GM19463 (cell line): ENCODE data around the gene SLC25A29.
A peak's percentile ranks its signal among the peaks of the same experiment; 100 is the strongest.
"Not testable (repeated sequence)": the region's sequence is repeated elsewhere in the genome, so short reads cannot be mapped to it uniquely, and the experiment has no call there.

Experiments used
- ATAC-seq: cut with Tn5 transposase; IDR thresholded peaks from one replicate; pipeline ENCODE4 v1.9.1; 2021; ENCODE audit warnings: mild to moderate bottlenecking, moderate library complexity; ENCODE audit not compliant: unreplicated experiment

SLC25A29 gene

GRCh38 chr14:100283984-100284881 lies 22.0 kb downstream of the SLC25A29 start:
- ATAC-seq, result no peak

DNA sequence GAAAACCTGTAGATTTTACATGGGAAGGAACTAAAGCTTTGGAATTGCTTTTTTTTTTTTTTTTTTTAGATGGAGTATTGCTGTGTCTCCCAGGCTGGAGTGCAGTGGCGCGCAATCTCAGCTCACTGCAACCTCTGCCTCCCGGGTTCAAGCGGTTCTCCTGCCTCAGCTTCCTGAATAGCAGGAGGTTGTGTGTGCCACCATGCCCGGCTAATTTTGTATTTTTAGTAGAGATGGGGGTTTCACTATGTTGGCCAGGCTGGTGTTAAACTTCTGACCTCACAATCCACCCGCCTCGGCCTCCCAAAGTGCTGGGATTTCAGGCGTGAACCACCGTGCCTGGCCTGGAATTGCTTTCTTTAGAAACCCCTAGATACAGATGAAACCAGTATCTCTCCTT lies 22.8 kb downstream of the SLC25A29 start:
- not testable (repeated sequence) for ATAC-seq

DNA sequence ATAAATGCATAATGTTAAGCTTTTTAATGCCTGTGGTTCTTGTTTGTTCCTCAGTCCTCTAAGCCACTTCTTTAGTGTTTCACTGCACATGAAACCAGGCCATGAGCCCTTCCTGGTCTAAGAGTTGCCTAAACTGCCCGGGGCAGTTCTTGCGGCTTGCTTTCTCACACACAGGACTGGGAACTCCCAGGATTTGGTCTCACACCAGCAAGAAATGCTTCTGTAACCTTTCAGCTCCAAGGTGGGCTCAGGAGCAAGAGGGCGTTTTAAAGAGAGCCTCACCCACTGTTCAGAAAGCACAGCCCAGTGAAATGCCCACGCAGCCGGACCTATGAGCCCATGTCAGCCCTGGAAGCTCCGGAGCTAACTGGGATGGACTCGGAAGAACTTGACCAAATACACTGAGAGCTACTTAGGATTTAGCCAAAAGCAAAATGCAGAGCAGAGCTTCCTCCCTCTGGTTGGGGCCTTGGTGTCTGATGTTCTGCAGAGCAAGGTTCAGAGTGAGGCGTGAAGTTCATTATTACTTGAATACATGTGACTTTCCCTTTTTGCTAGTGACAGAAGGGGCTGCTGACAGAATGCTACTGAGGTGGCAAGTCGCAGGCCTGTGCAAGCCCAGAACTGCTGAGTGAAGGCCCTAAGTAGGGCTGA lies 23.4 kb downstream of the SLC25A29 start:
- no peak for ATAC-seq

GRCh38 chr14:100282083-100282350 lies 24.2 kb downstream of the SLC25A29 start:
- no peak for ATAC-seq

DNA sequence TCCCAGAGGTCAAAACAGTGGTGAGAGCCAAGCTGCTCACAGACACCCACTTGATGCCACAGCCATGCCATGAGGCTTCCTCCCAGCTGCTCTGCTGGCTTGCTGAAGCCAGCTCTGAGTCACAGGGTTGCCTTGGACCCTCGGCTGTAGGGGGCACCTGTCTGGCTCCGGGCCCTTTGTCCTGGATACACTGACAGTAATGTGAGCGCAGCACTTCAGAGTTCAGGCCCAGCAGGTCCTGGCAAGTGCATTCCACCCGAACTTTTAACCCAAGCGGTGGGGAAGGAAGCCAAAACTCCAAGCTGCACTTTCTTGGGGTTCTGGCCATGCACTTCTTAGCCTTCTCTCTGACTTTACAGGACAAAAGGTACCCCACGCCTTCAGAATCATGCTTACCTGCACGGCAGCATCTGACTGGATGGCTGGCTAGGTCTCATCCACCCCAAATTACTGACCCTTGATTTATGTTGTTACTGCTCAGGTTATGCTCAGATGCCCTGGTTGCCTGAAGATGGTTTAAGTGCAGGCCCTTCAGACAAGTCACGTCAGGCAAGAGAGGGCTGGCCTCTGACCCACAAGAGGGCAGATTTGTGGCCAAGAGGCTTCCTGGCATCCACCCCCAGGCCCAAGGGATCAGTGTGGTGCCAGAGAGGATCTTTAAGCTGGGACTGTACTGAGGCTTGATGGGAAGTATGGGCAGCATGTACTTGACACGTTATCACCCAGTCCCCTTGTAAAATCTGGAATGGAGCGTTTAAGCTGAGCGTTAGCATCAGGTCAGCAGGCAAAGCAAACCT lies 24.8 kb downstream of the SLC25A29 start:
- ATAC-seq, result no peak

GRCh38 chr14:100279563-100279962 lies 26.7 kb downstream of the SLC25A29 start:
- no peak for ATAC-seq

DNA sequence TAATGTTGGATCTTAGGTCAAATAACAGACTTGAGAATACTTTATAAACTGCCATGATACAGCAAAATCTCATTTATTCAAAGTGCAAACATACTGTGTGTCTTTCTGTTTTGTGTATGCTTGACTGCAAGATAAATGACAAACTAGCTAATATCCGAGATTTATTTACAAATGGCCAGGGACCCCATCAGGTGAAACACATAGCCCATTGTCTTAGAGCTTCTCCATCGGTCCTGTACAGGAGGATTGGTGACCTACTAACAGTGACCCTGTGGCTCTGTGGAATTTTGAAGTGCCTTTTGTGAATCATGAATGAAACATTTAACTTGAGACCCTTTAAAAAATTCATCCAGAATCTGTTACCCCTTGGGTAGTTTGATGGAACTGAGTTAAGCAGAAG lies 27.1 kb downstream of the SLC25A29 start:
- no peak for ATAC-seq

GRCh38 chr14:100278702-100279101 lies 27.5 kb downstream of the SLC25A29 start:
- peak; percentile 56 for ATAC-seq

DNA sequence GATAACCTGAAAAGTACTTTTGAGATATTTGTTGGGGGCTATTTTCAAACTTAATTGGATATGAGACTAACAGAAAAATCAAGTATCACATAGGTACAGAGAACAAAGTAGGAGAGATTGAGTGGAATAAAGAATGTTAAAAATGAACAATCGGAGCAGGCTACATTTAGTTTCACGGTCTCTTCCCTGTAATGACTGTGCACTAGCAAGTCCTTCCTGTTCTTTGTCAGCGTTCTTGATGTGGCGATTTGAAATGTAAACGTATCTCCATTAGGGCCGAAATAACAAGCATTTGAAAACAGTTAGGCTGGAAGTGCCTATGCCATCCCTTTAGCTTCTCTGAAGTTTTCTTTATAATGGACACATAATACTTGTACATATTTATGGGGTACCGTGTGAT lies 31.0 kb downstream of the SLC25A29 start:
- no peak for ATAC-seq

GRCh38 chr14:100274250-100274649 lies 32.0 kb downstream of the SLC25A29 start:
- no peak for ATAC-seq

DNA sequence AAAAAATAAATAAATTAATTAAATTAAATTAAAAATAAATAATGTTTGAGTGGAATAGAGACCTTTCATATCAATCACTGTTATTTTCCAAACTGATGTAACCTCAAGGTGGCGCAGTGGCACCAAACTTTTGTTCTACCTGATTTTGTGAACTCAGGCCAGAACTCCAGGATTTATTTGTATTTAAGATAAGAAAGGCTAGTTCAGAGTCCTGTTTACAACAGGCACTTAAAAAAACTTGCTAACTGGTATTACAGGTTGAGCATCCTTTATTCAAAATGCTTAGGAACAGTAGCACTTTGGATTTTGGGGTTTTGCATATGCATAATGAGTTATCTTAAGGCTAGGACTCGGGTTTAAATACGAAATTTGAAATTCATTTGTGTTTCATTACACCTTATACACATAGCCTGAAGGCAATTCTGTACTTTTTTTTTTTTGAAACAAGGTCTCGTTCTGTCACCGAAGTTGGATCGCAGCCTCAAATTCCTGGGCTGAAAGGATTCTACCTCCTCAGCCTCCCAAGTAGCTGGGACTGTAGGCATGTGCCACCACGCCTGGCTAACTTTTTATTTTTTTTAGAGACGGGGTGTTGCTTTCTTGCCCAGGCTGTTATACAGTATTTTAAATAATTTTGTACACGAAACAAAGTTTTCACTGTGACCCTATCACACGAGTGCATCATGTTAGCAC lies 34.9 kb downstream of the SLC25A29 start:
- ATAC-seq, result no peak

DNA sequence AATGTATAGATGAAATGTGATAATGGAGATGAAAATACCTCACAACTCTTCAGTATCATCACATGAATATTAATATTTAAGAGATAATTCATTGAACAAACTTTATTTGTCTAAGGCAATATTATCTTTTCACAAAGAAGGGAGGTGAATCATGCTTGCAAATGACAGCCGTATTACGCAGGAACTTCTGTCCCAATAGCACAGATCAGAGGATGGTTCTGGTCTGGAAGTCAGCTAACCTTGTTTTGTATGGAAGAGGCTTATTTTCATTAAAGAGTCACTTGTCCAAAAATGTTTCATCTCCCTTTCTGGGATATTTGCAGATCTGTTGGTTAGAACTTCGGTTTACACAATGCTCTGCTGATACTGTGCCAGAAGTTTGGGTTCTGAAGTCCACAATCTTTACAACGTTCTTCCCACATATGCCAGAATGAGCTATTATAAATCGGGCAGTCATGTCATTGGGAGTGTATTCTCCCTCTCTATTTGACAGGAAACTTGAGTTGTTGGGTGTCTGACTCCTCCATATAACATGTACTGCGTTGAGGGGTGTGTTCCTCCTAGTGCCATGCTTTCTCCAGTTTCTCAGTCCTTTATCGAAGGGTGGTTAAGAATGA lies 37.5 kb downstream of the SLC25A29 start:
- ATAC-seq, result no peak

- no peak for ATAC-seq
These were observed 38.3 kb downstream of the SLC25A29 start for GRCh38 chr14:100267990-100268389.

- ATAC-seq, result no peak
These were observed 43.1 kb downstream of the SLC25A29 start for GRCh38 chr14:100263141-100263540.

- no peak for ATAC-seq
These were observed 43.7 kb downstream of the SLC25A29 start for GRCh38 chr14:100262545-100262944.

GRCh38 chr14:100261621-100262020 lies 44.6 kb downstream of the SLC25A29 start:
- no peak for ATAC-seq

DNA sequence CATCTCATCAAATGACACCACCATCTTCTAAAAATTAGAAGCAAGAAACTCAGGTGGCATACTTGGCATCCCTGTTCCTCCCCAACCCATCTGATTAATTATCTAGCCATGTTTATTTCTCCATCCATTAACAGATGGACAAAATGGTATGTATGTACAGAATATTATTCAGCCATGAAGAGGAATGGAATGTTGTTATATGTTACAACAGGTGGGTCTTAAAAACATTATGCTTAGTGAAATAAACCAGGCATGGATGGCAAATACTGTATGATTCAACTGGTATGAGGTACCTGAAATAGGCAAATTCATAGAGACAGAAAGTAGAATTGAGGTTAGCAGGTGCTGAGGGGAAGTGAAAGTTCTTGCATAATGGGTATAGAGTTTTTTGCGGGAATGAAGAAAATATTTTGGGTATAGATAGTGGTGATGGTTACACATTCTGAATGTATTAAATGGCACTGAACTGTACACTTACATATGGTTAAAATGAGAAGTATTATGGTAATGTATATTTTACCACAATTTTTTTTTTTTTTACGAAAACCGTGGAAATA lies 49.8 kb downstream of the SLC25A29 start:
- ATAC-seq, result peak; percentile 74

DNA sequence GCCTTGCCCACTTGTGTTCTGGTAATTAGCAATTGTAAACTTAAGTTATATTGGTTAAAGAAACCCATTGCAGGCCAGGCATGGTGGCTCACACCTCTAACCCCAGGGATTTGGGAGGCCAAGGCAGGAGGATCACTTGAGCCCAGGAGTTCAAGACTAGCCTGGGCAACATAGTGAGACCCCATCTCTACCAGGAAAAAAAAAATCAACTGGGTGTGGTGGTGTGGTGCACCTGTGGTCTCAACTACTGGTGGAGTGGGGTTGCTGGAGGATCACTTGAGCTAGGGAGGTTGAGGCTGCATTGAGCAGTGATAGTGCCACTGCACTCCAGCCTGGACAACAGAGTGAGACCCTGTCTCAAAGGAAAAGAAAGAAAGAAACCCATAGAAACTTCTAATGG lies 53.6 kb downstream of the SLC25A29 start:
- no peak for ATAC-seq

GRCh38 chr14:100250732-100251465 lies 55.3 kb downstream of the SLC25A29 start:
- no peak for ATAC-seq
